Bronchial epithelial cell (primary cell): ENCODE results near the gene ACSL5. TPM values are rescaled to one million over a fixed set of nuclear protein-coding genes. Genes with fewer than 3 reads are reported as not detected.

Source experiments
- DNase-seq: peaks from one replicate; pipeline ENCODE4 v3.0.0-alpha.2; 2010; ENCODE audit warnings: low read depth
- FAIRE-seq: peaks from 2 replicates; lab custom pipeline; 2011; peaks lifted over from hg19 to GRCh38; lab: Jason Lieb, UNC
- H3K27me3 ChIP-seq: 2 replicates; pipeline ENCODE4 v1.5.1; 2011; ENCODE audit warnings: low read length; ENCODE audit not compliant: control insufficient read depth, insufficient read depth
- H3K36me3 ChIP-seq: 2 replicates; pipeline ENCODE4 v1.5.1; 2011; ENCODE audit warnings: low read length; ENCODE audit not compliant: control insufficient read depth, insufficient read depth
- H3K4me3 ChIP-seq: 2 replicates; pipeline ENCODE4 v1.5.1; 2011; ENCODE audit warnings: mild to moderate bottlenecking, low read depth, low read length, control low read depth
- total RNA-seq: library from RNA; depleted of rRNA; stranded (reverse); fragments of >200 nt; gene quantifications from 2 replicates; pipeline ENCODE4 v1.2.1, GENCODE V29; 2014
- TF ChIP-seq, protein P1 (sequence below): IDR thresholded peaks from 2 replicates; pipeline ENCODE4 v1.5.1; 2011; ENCODE audit warnings: mild to moderate bottlenecking, moderate library complexity, low read length, control low read depth, inconsistent platforms; ENCODE audit not compliant: insufficient read depth, severe bottlenecking

ACSL5 gene
- total RNA-seq, 1 donor from 2014 or later = under 0.01 TPM

DNA sequence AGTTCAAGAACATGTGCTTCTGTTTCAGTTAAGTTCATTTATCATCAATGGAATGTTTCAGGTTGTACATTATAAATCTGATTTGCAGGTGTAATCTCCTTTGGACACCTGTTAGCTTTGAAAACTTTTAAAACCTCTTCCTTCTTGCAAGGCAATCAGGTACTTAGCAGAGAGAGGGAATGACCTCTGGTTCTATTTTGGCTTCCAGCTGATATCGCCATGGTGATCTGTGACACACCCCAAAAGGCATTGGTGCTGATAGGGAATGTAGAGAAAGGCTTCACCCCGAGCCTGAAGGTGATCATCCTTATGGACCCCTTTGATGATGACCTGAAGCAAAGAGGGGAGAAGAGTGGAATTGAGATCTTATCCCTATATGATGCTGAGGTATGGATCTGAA lies 35.4 kb downstream of the ACSL5 start:
- FAIRE-seq (no peak), DNase-seq (no peak)
- no peak overlapping the region for H3K4me3 ChIP-seq
- no peaks in the 10 kb centered on the region for H3K36me3 ChIP-seq
- TF ChIP-seq, protein P1, sequence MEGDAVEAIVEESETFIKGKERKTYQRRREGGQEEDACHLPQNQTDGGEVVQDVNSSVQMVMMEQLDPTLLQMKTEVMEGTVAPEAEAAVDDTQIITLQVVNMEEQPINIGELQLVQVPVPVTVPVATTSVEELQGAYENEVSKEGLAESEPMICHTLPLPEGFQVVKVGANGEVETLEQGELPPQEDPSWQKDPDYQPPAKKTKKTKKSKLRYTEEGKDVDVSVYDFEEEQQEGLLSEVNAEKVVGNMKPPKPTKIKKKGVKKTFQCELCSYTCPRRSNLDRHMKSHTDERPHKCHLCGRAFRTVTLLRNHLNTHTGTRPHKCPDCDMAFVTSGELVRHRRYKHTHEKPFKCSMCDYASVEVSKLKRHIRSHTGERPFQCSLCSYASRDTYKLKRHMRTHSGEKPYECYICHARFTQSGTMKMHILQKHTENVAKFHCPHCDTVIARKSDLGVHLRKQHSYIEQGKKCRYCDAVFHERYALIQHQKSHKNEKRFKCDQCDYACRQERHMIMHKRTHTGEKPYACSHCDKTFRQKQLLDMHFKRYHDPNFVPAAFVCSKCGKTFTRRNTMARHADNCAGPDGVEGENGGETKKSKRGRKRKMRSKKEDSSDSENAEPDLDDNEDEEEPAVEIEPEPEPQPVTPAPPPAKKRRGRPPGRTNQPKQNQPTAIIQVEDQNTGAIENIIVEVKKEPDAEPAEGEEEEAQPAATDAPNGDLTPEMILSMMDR = no peak
- H3K27me3 ChIP-seq = no peaks in the 10 kb centered on the region

DNA sequence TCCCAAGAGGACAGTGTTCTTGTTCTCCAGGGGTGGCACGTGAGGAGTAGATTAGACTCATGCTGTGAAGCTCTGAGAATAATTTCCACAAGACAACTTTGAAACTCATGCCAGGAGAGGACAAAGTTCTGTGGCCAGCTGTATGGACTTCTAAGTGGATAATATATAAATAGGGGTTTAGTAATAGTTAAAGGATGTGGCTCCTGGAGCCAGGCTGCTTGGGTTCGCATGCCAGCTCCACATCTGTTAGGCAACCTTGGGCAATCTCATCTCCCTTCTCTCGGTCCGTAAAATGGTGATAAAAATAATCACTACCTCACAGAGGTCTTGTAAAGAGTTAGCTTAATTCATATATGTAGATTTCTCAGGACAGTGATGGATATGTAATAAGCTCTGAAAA lies 35.8 kb downstream of the ACSL5 start:
- DNase-seq (no peak), FAIRE-seq (no peak)

DNA sequence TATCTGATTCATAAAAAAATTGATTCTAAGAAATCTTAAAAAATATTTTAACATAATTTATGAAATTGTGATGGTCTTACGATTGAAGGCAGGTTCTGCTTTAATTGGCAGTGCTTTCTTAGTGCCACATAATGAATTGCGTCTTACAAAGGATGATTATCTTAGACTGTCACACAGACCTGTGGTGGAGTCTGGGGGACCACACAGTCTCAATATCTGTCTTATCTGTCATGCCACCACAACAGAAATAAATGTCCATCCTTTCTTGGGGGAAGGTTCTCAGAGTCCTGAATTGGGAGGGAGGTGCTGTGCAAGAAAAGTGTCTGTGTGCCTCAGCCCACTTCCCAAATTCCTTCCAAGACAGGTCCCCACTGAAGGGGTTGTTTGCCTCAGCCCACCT lies 38.8 kb downstream of the ACSL5 start:
- DNase-seq (no peak), FAIRE-seq (no peak)
- TF ChIP-seq, protein P1 = no peak
- H3K27me3 ChIP-seq = no peaks in the 10 kb centered on the region
- H3K36me3 ChIP-seq = no peaks in the 10 kb centered on the region
- H3K4me3 ChIP-seq = no peak overlapping the region

More for the DNA sequence above, 35.8 kb downstream of the ACSL5 start:
- H3K27me3 ChIP-seq = no peaks in the 10 kb centered on the region
- TF ChIP-seq, protein P1 = no peak
- no peak overlapping the region for H3K4me3 ChIP-seq
- no peaks in the 10 kb centered on the region for H3K36me3 ChIP-seq

DNA sequence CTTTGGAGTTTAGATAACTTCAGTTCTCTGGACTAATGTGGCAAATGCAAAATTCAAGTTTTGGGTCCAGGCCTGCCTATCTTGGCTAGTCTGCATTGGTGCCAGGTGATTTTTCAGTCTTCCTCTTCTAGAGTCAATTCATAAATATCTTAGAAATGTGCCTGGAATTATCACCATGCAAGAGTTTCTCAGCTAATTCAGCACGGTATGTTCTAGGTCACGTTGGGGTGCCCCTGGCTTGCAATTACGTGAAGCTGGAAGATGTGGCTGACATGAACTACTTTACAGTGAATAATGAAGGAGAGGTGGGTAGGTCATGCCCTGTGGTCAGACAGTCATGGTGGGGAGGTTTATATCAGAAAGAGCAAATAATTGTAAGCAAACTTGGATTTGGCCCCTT lies 47.8 kb downstream of the ACSL5 start:
- H3K36me3 ChIP-seq = no peaks in the 10 kb centered on the region
- no peak overlapping the region for H3K4me3 ChIP-seq
- no peaks in the 10 kb centered on the region for H3K27me3 ChIP-seq
- no peak for FAIRE-seq
- TF ChIP-seq, protein P1 = no peak
- DNase-seq = no peak

DNA sequence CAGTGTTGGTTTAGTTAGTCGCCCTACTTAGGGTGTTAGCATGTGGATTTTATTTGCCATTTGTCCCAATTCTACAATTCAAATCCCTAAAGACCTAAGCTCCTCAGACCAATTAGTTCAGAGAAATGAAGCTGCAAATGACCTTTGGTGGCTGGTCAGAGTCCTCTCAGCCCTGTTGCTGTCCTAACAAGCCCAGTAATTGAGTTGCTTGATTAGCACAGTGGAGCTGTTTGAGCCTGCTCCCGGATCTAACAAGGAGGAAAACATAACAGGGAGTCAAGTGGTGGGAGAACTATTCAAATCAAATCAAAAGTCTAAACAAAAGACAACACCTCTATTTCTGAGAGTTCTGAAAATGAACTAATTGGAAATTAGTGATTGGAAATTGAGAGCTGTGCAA lies 50.7 kb downstream of the ACSL5 start:
- FAIRE-seq = no peak
- Histone ChIP-seq H3K27me3 (no peaks in the 10 kb centered on the region), H3K36me3 (no peaks in the 10 kb centered on the region), H3K4me3 (no peak overlapping the region)
- DNase-seq = no peak
- TF ChIP-seq, protein P1 = no peak

DNA sequence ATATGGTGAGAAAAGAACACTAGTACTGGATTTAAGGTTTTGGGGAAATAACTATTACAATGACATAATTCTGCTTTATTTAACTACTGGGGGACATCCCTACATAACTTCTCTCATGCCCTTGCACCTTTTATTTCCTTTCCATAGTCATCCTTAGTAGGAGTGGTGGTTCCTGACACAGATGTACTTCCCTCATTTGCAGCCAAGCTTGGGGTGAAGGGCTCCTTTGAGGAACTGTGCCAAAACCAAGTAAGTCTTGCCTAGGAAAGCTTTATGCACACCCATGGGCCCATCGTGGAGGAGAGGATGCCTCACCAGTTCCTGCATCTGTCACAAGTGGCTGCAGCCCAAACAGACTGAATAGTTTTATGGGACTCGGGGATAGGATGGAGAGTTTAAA lies 52.2 kb downstream of the ACSL5 start:
- Histone ChIP-seq H3K27me3 (no peaks in the 10 kb centered on the region), H3K36me3 (peaks cover 4% of the 10 kb centered on the region), H3K4me3 (no peak overlapping the region)
- DNase-seq (no peak), FAIRE-seq (no peak)
- TF ChIP-seq, protein P1 = no peak
